H1 (cell line): ENCODE results near the gene DAO. TPM values are rescaled to one million over a fixed set of nuclear protein-coding genes. Genes with fewer than 3 reads are reported as not detected.

Source experiments
- polyA plus RNA-seq, 7 experiments: library from polyadenylated mRNA; depleted of rRNA in 3 of 7; stranded (reverse) in 5 of 7; unstranded in 2 of 7; fragments of >200 nt in 5 of 7; fragments of 200-250 nt in 2 of 7; gene quantifications; 1 replicate in 5 of 7; 2 replicates in 1 of 7; 4 replicates in 1 of 7; pipeline versions ENCODE4 v1.2.1 to v1.2.3, GENCODE V29; 2011 to 2013; ENCODE audit warnings: missing spikeins in 2 of 7, mixed read lengths in 2 of 7
- total RNA-seq: library from RNA; stranded (reverse); fragmentation: NEBNext Ultra II Directional; extraction: Animal tissue kit (Norgen Biotek cat#: 25700); gene quantifications from 2 replicates; pipeline ENCODE4 v1.2.1, GENCODE V29; 2021
- TF ChIP-seq, protein P1 (sequence below): IDR thresholded peaks from 2 replicates; pipeline ENCODE4 v1.6.1; 2012; ENCODE audit warnings: inconsistent platforms

Gene DAO
- total and polyA plus RNA-seq, 2 of the 8 experiments (the other 6 are each of a cell fraction or from before 2014, with no cell fraction given): not detected

DNA sequence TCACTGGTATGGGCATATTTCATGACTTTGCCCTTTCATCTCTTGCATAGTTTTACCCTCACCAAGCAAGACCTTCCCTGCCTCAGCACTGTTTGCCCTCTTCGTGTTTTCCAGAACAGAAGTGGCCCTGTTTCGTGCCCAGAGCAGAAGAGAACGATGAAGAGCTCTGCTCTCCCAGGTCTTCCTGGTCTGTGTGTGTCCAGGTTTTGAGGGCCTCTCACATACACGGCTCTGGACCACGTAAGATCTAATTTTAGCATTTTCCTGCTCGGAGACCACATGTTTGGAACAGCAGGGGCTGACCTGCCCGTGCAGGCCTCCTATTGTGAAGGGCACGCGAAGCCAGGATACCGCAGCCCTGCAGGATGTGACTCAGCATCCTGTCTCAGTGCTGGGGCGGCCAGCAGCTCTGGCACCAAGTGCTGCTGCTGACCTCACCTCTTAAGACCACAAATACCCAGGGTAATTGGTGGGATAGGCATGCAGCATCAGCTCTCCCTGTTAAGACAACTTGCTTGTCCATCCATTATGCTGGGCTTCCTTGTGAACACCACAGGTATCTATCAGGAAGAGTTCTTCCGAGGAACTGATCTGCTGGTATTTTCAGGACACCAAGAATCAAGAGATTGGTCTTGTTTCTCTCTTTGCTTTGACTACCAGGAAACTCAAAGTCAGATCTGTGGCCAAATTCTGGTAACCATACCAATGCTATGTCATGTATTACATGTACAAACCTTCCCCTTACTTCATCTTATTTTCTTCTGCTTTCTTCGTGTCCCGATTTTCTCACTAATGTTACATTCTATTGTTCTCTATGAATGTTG is 41.5 kb upstream of the DAO start (continued):
- TF ChIP-seq, protein P1, sequence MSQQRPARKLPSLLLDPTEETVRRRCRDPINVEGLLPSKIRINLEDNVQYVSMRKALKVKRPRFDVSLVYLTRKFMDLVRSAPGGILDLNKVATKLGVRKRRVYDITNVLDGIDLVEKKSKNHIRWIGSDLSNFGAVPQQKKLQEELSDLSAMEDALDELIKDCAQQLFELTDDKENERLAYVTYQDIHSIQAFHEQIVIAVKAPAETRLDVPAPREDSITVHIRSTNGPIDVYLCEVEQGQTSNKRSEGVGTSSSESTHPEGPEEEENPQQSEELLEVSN: peak; percentile 49; the same call in 1 of the 2 replicates
